Frontal cortex (tissue), 4 donors: Measurements from ENCODE around the gene MYO1A. TPM values are rescaled to one million over a fixed set of nuclear protein-coding genes. Genes with fewer than 3 reads are reported as not detected.
"Not testable (repeated sequence)": the region's sequence is repeated elsewhere in the genome, so short reads cannot be mapped to it uniquely, and the experiment has no call there.

Source experiments
- DNase-seq, 2 donors: peaks; one replicate each; pipeline ENCODE4 v3.0.0; 2012; ENCODE audit warnings: low spot score in 2 of 2
- FAIRE-seq: peaks from 2 replicates; lab custom pipeline; 2012; peaks lifted over from hg19 to GRCh38; lab: Jason Lieb, UNC
- total RNA-seq: library from RNA; depleted of rRNA; stranded (reverse); fragments of >200 nt; gene quantifications from one replicate; pipeline ENCODE4 v1.2.3, GENCODE V29; 2014
- donor health status: control.
- donor health status: control.
- donor health status: control.

The MYO1A gene
- total RNA-seq, 1 donor from 2014 or later, result not detected

DNA sequence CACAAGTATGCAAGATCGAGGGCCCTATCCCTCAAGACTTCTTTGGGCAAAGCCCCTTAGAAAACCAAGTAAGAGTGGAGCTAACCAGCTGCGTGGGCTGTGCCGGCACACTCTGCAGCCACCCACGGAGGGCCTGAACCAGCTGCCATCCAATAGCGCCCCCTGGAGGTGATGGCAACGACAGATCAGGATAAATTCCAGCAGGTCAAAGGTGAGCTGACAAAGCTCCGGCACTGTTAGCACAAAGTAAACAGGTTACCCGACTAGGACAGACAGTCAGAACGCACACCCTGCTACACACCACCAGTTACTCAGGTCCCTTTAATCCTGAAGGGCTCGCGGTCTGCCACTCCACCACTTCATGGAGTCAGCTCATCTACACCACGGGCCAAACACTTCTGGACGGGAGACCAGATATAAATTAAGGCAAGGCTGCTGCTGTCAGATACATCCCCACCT, 48.5 kb downstream of the MYO1A start:
- FAIRE-seq (no peak), DNase-seq (peak in 1 of 2 donors; percentile 71)

DNA sequence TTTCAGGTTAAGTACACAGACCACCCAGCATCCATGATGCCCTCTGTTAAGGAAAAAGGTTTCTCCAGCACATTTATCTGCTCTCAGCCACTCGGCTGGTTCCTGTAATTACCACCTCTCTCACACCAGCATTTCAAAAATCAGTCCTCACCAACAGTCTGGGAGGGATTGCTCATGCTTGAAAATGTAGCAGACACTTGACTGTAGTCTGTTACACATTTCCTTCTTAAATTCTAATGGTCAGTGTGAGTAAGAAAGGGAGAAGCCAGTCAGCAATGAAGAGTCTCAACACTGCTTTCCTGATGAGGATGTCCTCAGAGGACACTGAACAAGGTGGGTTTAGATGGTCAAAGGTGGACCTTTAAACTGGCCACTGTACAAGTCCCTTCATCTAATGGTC, 49.5 kb downstream of the MYO1A start:
- no peak for FAIRE-seq

DNA sequence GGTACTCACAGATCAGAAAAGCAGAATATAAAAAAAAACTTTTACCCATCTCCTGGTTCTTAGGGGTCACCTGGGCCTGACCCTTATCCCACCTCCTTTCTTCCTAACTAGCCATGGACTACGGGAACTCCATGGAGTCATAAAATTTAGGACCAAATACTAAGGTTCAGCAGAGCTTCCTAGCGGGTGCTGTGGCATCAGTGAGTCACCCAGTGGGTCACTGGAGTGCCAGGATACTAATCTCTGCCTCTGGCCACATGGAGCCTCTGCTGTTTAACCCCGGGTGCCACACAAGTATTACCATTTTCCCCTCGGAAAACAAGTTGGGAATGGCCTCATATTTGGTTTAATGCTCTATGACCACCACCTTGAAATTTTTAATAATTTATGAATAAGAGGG, 50.5 kb downstream of the MYO1A start:
- DNase-seq (no peak), FAIRE-seq (no peak)

More for the DNA sequence above, 49.5 kb downstream of the MYO1A start:
- no peak for DNase-seq

DNA sequence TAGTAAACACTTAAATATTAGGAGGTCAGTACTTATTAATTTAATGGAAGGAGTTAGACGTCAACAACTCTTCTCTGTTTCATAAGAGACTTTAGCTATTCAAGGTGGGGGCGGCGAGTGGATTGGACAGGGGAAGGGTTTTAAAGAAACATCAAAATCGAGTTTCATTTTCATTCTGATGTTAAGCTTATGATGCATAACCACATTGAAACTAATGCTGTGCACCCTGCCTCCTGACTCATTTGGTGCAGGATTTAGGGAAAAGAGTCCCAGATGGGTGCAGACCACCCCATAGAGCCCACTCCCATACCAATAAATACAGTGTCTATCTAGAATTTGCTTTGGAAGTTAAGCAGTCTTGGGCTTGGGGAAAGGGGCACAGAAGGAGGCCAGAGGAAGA, 50.9 kb downstream of the MYO1A start:
- DNase-seq (no peak), FAIRE-seq (no peak)

DNA sequence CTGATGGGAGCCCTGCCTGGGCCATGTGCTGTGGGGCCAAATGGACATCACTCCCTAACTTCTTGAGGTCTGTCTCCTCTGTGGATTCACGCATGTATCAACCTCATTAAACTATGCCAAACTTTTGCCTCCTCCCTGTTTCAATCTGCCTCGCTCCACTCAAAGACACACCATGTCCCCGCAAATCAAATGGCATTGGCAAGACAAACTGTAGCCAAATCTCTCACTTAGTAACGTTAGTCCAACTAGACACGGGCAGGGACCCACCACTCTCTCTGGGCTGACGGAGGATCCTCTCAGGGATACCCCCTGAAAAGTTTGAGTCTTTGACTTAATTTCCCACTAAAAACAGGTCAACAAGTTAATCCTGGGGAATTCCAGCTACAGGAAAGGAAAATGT, 51.6 kb downstream of the MYO1A start:
- DNase-seq (no peak), FAIRE-seq (no peak)

DNA sequence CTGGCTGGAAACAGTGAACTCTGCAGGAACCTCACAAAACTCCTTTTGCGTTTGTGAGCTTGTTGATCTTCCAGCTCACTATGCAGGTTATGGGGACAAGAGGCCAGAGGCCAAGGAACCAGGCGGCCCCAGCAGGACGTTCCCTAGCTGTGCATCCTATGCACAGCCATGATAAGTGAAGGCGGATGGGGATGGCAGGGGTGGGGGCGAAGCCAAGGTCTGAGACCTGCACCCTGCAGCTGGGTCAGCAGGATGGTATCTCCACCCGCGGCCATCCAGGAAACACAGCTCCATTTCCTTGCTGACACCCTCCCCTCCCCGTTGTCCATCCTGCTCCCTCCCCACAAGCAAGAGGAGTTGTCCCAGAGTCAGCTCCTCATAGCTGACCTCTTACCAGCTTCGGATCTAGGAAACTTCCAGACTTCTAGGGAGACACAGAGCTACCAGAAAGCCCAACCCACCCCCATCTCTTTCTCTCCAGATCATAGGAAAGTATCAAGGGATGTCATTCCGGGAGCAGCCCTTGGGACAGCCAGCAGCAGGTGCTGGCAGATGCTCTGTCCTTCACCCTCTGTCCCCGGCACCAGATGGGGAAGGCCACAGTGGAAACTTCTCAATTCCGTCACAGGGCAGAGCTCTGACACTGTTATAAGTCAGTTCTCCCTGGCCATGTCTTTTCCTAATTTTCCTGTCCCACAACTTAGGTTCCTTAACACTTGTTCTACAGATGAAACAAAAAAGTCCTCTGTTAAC, 53.0 kb downstream of the MYO1A start:
- FAIRE-seq (no peak), DNase-seq (no peak)

DNA sequence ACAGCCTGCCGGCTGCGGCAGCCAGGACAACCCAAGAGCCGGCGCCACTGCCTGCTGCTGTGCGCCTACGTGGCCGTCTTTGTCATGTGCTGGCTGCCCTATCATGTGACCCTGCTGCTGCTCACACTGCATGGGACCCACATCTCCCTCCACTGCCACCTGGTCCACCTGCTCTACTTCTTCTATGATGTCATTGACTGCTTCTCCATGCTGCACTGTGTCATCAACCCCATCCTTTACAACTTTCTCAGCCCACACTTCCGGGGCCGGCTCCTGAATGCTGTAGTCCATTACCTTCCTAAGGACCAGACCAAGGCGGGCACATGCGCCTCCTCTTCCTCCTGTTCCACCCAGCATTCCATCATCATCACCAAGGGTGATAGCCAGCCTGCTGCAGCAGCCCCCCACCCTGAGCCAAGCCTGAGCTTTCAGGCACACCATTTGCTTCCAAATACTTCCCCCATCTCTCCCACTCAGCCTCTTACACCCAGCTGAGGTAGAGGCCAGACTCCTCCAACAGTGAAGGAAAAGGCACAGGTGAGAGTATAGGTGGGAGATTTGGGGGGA, 53.9 kb downstream of the MYO1A start:
- no peak for FAIRE-seq
- DNase-seq, result no peak

DNA sequence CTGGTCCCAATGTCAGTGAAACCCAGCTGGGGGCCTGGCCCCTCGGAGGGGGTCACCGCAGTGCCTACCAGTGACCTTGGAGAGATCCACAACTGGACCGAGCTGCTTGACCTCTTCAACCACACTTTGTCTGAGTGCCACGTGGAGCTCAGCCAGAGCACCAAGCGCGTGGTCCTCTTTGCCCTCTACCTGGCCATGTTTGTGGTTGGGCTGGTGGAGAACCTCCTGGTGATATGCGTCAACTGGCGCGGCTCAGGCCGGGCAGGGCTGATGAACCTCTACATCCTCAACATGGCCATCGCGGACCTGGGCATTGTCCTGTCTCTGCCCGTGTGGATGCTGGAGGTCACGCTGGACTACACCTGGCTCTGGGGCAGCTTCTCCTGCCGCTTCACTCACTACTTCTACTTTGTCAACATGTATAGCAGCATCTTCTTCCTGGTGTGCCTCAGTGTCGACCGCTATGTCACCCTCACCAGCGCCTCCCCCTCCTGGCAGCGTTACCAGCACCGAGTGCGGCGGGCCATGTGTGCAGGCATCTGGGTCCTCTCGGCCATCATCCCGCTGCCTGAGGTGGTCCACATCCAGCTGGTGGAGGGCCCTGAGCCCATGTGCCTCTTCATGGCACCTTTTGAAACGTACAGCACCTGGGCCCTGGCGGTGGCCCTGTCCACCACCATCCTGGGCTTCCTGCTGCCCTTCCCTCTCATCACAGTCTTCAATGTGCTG, 54.6 kb downstream of the MYO1A start:
- DNase-seq, result no peak
- no peak for FAIRE-seq

DNA sequence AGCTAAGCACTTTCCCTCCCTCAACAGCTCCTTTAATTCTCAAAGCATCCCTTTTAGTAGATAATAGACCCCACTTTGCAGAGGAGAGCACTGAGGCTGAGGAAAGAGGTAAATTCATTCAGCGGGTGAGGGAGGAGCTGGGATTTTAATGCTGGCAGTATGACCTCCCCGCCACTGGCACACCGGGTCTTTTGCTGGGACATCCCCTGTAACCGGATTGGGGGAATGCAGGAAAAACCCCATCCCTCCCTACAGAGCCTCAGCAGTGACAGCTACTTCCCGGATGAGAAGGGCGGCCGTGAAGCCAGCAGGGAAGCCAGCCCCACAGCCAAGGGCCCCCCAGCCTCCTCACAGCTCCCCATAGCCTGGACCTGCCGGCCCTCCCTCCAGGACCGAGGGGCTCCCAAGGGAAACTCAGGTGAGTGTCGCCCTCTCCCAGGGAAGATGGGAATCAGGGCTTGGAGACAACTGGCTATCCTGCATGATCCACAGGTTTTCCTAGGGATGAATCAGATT, 55.6 kb downstream of the MYO1A start:
- DNase-seq, result no peak
- FAIRE-seq, result no peak

DNA sequence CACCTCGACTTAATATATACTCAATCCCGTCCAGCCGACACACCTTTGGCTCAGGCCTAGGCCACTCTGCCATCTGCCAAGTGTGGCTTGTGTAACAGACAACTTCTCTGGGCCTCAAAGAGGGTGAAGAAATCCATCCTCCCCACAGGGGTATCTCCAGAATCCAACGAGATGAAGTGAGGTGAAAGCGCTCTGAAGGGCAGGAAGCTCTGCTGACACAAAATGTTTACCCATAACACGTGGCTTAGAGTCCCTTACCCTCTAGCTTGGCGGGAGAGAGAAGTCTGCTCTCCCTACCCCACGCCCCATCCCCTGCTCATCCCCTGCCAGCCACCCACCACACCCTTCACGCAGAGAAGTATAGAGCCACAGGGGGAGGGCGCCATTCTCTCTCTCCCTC, 56.6 kb downstream of the MYO1A start:
- DNase-seq, result no peak
- FAIRE-seq, result no peak

DNA sequence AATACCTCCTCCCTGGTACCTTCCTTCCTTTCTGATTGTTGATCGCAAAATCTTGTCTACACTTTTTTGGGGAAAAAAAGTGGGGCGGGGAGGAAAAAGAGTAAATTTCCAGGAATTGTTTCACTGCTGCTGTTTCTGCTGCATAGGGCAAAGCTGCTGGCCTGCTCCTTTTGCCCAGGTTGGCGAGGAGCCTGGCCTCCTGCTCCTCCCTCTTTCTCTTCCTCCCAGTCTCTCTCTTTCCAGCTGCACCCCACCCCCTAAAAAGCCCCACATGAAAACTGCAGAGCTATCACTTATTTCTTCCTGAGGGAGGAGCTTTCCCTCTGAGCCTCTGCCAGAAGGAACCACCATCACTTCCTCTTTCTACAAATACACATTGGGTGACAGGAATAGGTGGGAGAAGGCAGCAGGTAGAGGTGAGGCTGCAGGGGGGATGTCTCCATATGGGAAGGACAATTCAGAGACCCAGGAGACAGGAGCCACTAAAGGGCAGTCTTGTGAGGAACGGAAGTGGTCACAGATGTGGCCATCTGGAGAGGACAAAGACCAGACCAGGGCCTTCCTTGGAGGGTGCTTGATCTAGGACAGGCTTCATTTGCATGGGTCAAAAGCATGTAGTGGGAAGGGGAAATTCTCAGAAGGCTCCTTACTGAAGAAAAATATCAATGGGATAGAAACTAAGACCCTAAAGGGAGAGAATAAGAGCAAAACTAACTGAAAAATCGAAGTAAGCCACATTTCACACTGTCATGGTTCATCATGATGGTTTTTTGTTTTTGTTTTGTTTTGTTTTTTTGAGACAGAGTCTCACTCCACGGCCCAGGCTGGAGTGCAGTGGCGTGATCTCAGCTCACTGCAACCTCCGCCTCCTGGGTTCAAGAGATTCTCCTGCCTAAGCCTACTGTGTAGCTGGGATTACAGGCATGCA, 58.3 kb downstream of the MYO1A start:
- FAIRE-seq (no peak), DNase-seq (no peak)

DNA sequence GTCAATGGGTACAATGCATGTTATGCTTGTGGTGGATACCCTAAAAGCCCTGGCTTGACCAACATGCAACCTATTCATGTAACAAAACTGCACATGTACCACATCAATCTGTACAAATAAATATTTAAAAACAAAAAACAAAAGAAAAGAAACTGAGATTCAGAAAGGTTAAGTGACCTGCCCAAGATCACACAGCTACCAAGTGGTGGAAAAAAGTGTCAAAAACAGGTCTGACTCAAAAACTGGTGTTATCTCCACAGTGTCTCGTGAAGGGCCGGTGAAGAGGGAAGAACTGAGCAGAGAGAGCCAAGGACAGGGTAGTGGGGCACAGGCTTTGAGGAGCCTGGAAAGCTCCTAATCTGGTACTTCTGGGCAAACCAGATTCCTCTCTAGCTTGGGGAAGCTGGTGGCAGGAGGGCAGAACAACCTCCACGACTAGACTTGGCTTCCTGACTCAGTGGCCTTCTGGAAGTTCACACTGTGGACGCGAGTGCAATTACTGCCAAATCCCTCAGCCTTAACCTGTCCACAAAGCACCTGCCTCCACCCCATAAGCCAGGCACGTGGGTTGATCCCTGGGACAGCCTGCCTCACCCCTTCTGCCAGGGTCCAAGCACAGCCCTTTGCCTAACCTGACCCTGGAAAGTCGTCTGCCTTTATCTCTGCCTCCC, 59.1 kb downstream of the MYO1A start:
- FAIRE-seq (no peak), DNase-seq (no peak)

DNA sequence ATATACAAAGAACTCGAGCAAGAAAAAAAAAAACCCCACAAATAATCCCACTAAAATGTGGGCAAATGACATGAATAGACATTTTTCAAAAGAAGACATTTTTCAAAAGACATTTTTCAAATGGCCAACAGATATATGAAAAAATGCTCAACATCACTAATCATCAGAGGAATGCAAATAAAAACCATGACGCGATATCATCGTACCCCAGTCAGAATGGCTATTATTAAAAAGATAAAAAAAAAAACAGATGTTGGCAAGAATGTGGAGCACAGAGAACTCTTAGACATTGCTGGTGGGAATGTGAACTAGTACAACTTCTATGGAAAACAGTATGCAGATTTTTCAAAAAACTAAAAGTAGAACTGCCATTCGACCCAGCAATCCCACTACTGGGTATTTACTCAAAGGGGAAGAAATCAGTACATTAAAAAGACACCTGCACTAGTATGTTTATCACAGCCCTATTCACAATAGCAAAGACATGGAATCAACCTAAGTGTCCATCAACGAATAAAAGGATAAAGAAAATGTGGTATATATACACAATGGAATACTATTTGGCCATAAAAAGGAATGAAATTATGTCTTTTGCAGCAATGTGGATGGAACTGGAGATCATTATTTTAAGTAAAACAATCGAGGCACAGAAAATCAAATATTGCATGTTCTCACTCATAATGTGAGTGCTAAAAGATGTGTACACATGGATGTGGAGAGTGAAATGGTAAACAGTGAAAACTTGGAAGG, 59.9 kb downstream of the MYO1A start:
- no peak for FAIRE-seq
- no peak for DNase-seq

DNA sequence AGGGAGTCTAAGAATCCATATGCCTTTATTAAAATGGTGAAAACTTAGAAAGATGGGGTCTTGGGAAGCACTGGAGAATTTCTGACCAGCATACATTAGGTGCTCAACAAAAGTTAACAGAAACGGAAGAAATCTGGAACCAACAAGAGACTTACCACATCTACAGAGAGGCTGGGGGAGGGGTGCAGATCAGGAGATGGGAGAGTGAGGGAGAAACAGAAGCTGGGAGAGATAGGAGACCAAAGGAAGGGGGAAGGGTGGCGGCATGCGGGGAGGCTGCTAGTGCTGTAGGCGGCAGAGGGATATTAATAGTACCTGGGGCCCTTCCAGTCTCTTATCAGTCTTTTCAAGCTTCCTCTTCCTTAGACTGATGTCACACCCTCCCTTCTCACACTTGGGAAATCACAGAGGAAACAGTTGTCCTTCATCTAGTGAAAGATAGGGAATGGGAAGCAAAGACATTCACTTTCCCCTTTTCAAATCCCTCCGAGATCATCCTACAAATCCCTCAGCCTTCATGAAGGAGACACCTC, 61.7 kb downstream of the MYO1A start:
- FAIRE-seq (no peak), DNase-seq (no peak)

DNA sequence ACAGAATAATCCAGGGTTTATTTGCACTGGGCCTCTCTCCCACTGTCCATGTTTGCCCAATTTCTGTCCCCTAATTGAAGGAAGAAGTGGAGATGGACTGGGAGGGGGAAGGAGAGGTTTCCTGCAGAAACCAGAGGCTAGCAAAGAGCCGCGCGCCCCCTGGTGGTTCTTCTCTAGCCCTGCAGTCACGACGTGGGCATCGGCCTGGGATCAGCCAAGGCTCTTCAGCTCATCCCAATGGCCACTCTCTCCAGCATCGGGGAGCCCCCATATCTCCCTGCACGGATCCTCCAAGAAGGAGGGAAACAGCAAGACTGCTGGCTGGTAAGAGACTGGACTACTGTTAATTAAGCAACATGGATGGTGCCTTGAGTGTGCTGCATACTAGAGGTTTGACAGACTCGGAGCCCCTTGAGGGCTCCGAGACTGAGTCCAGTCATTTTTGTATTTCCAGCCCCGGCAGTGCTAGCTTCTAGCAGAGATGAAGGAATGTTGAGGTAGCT, 62.3 kb downstream of the MYO1A start:
- DNase-seq (peak in 1 of 2 donors; percentile 78), FAIRE-seq (no peak)

DNA sequence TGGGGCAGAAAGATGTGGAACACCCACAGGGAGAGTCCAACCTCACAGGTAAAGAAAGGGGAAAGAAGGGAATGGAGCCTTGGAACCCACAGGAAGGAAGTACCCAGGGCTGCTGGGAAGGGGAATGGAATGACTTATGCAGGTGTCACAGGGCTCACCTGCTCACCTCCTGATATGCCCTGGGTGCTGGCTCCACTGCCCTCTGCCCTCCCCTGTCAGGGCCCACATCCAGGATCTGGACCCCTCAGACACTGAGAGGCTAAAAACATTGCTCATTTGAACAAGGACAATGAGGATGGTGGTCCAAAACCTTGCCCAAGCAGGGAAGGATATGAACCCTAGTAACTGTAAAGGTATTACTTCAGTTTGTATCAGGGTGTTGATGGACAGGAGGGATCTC, 62.9 kb downstream of the MYO1A start:
- FAIRE-seq (no peak), DNase-seq (no peak)

DNA sequence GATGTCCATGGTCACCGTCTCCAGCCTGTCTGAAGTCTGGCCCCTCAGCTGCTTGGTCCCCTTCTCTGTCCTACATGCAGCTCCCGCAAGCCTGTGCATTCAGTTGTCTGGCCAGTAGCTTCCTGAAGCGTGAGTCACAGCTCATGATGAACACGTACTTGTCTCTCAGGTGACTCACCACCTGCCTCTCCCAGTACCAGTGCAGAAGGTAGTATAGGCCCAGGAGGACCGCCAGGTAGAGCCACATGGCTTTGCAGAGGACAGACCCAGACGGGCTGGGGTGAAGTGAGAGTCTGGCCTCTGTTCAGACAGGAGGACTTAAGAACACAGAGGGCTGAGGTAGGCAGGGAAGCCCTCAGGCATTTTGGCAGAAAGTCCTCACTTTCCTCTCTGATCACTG, 64.2 kb downstream of the MYO1A start:
- not testable (repeated sequence) for FAIRE-seq, DNase-seq

DNA sequence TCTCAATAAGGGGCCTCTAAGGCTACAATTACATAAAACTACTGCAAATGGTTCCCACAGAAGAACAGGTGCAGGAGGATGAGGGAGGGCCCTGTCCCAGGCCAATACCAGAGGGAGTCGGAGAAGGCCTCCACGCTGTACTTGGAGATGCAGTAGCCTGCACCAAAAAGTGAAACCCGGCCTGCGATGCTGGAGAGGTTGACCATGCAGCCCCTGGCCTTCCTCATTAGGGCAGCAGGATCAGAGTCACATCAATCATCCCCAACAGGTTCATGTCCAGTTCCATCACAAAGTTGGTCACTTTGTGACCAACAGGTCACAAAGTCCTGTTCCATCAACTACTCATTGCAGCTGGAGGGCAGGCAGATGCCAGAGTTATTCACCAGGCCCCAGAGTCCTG, 66.5 kb downstream of the MYO1A start:
- FAIRE-seq (no peak), DNase-seq (no peak)
